HFFc6 (cell line): Measurements from ENCODE around the gene DSE. TPM values are rescaled to one million over a fixed set of nuclear protein-coding genes. Genes with fewer than 3 reads are reported as not detected.

Experiments used
- DNase-seq: peaks from one replicate; pipeline ENCODE4 v3.0.0-alpha.2; 2018
- H3K27ac Mint-ChIP-seq: 2 replicates; pipeline ENCODE4 v1.8.0; 2020; ENCODE audit warnings: mild to moderate bottlenecking, mixed read lengths
- H3K27me3 Mint-ChIP-seq: 2 replicates; pipeline ENCODE4 v1.8.0; 2021; ENCODE audit warnings: mild to moderate bottlenecking, moderate library complexity, mixed read lengths; ENCODE audit not compliant: insufficient read depth
- H3K36me3 Mint-ChIP-seq: 2 replicates; pipeline ENCODE4 v1.8.0; 2021; ENCODE audit warnings: low read depth, mixed read lengths
- H3K4me1 Mint-ChIP-seq: 2 replicates; pipeline ENCODE4 v1.8.0; 2020; ENCODE audit warnings: low read depth, mixed read lengths
- H3K4me3 Mint-ChIP-seq: 2 replicates; pipeline ENCODE4 v1.8.0; 2020; ENCODE audit warnings: mild to moderate bottlenecking, moderate library complexity, mixed read lengths
- H3K9me3 Mint-ChIP-seq: 2 replicates; pipeline ENCODE4 v1.8.0; 2020; ENCODE audit warnings: mild to moderate bottlenecking, mixed read lengths
- CTCF ChIP-seq: fragments of 200-600 bp; sonication (generic); IDR thresholded peaks from 2 replicates; pipeline ENCODE4 v1.5.0; 2021; ENCODE audit warnings: antibody characterized with exemption, mild to moderate bottlenecking
- total RNA-seq, 6 experiments: library from RNA; stranded (reverse); fragmentation: NEBNext Ultra II Directional; extraction: Animal tissue kit (Norgen Biotek cat#: 25700); gene quantifications; 2 replicates in 1 of 6; 3 replicates in 5 of 6; pipeline ENCODE4 v1.2.3, GENCODE V29; 2021

DSE gene
- total RNA-seq, 6 experiments from 2014 or later, result 86.7 to 110 (median 94.9) TPM

GRCh38 chr6:116450185-116450710 lies 79.5 kb downstream of the DSE start:
- Mint-ChIP-seq H3K9me3 (no peaks in the 10 kb centered on the region), H3K4me1 (peaks cover 49% of the 10 kb centered on the region)
- no peak for TF ChIP-seq CTCF

GRCh38 chr6:116450769-116451740 lies 80.3 kb downstream of the DSE start:
- TF ChIP-seq CTCF, result no peak
- H3K36me3 Mint-ChIP-seq, result no peaks in the 10 kb centered on the region
- peaks cover 44% of the 10 kb centered on the region for H3K4me1 Mint-ChIP-seq
- H3K4me3 Mint-ChIP-seq, result no peak overlapping the region
- no peaks in the 10 kb centered on the region for H3K27me3 Mint-ChIP-seq
- DNase-seq, result no peak
- no peaks in the 10 kb centered on the region for H3K9me3 Mint-ChIP-seq
- H3K27ac Mint-ChIP-seq, result no peak overlapping the region

More at GRCh38 chr6:116450185-116450710, 79.5 kb downstream of the DSE start:
- Mint-ChIP-seq H3K27me3 (no peaks in the 10 kb centered on the region), H3K36me3 (no peaks in the 10 kb centered on the region), H3K4me3 (no peak overlapping the region), H3K27ac (no peak overlapping the region)
- DNase-seq, result no peak

- H3K4me3 Mint-ChIP-seq, result no peak overlapping the region
- no peaks in the 10 kb centered on the region for H3K36me3 Mint-ChIP-seq
- H3K4me1 Mint-ChIP-seq, result peaks cover 35% of the 10 kb centered on the region
- H3K27ac Mint-ChIP-seq, result no peak overlapping the region
- no peak for TF ChIP-seq CTCF
- H3K9me3 Mint-ChIP-seq, result no peaks in the 10 kb centered on the region
- DNase-seq, result no peak
- no peaks in the 10 kb centered on the region for H3K27me3 Mint-ChIP-seq
Observed at GRCh38 chr6:116451916-116452315, 81.2 kb downstream of the DSE start.

GRCh38 chr6:116452531-116452930 lies 81.8 kb downstream of the DSE start:
- no peak for DNase-seq
- H3K4me1 Mint-ChIP-seq, result peaks cover 29% of the 10 kb centered on the region

GRCh38 chr6:116456106-116456505 lies 85.4 kb downstream of the DSE start:
- no peak overlapping the region for H3K4me3 Mint-ChIP-seq
- H3K4me1 Mint-ChIP-seq, result peaks cover 8% of the 10 kb centered on the region
- TF ChIP-seq CTCF, result no peak
- H3K9me3 Mint-ChIP-seq, result no peaks in the 10 kb centered on the region
- H3K27me3 Mint-ChIP-seq, result no peaks in the 10 kb centered on the region; the same call in 1 of the 2 replicates
- DNase-seq, result no peak
- H3K36me3 Mint-ChIP-seq, result no peaks in the 10 kb centered on the region
- no peak overlapping the region for H3K27ac Mint-ChIP-seq

More at GRCh38 chr6:116452531-116452930, 81.8 kb downstream of the DSE start:
- H3K9me3 Mint-ChIP-seq, result no peaks in the 10 kb centered on the region
- H3K36me3 Mint-ChIP-seq, result no peaks in the 10 kb centered on the region
- H3K27me3 Mint-ChIP-seq, result no peaks in the 10 kb centered on the region
- no peak overlapping the region for H3K27ac Mint-ChIP-seq
- no peak overlapping the region for H3K4me3 Mint-ChIP-seq
- no peak for TF ChIP-seq CTCF
